ENCODE results near the gene TCF25.

Gene TCF25

DNA sequence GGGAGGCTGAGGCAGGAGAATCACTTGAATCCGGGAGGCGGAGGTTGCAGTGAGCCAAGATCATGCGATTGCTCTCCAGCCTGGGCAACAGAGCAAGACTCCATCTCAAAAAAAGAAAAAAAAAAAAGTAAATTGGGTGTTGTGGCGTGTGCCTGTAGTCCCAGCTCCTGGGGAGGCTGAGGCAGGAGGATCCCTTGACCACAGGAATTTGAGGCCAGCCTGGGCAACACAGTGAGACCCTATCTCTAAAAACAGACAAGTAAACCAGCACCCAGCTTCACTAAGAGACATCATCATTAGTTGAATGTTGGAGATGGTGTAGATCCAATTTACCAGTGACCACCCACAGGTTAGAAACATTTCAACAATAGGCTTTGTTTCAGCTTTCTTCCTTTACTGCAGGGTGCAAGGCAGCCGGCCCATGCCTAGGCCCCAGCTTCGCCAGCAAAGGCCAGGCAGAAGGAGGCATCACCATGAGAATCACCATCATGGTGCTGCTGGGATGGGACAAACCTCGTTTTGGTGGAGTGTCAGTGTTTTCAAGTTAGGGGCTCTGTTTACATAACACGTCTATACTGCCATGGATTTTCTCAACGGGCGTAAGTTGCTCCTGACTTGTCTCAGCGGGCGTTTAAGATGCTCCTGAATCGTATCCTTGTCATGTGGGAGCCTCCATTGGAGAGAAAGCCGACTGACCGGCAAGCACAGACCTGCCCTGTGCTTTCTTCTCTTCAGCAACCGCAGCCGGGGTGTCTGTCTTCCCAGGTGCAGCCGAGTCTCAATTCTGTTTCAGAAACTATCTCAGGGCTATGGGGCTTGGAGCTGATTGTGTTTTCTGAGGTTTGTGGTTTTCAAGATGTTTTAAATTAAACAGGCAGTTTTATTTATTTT lies 7.3 kb downstream of the TCF25 start:
- no peaks in the 10 kb centered on the region for H3K27me3 ChIP-seq (ENCODE audit: control insufficient read depth in 5 of 5, insufficient read depth in 4 of 5, low read length in 5 of 5)
- H3K4me1 ChIP-seq (ENCODE audit: control insufficient read depth in 5 of 5, insufficient read depth in 5 of 5, low read length in 5 of 5): peaks cover 0 to 7% (median 0%) of the 10 kb centered on the region in 5 donors
- H3K9ac ChIP-seq (ENCODE audit: low read length in 5 of 5): no peak overlapping the region
- peaks cover 0 to 68% (median 55%) of the 10 kb centered on the region in 5 donors for H3K36me3 ChIP-seq (ENCODE audit: control insufficient read depth in 5 of 5, insufficient read depth in 5 of 5, low read length in 5 of 5)
- H3K4me3 ChIP-seq (ENCODE audit: low read depth in 1 of 5, low read length in 5 of 5): no peak overlapping the region
- H3K27ac ChIP-seq (ENCODE audit: low read depth, low read length): no peak overlapping the region
- H3K9me3 ChIP-seq (ENCODE audit: control insufficient read depth in 5 of 5, low read length in 5 of 5): no peaks in the 10 kb centered on the region

GRCh38 chr16:89881368-89881730 lies 8.0 kb downstream of the TCF25 start:
- Histone ChIP-seq H3K36me3 (ENCODE audit: control insufficient read depth in 5 of 5, insufficient read depth in 5 of 5, low read length in 5 of 5) (peaks cover 0 to 73% (median 59%) of the 10 kb centered on the region in 5 donors), H3K4me1 (ENCODE audit: control insufficient read depth in 5 of 5, insufficient read depth in 5 of 5, low read length in 5 of 5) (peaks cover 0 to 7% (median 0%) of the 10 kb centered on the region in 5 donors), H3K9me3 (ENCODE audit: control insufficient read depth in 5 of 5, low read length in 5 of 5) (no peaks in the 10 kb centered on the region), H3K27ac (ENCODE audit: low read depth, low read length) (no peak overlapping the region), H3K9ac (ENCODE audit: low read length in 5 of 5) (no peak overlapping the region), H3K4me3 (ENCODE audit: low read depth in 1 of 5, low read length in 5 of 5) (no peak overlapping the region), H3K27me3 (ENCODE audit: control insufficient read depth in 5 of 5, insufficient read depth in 4 of 5, low read length in 5 of 5) (no peaks in the 10 kb centered on the region)

- Histone ChIP-seq H3K27me3 (ENCODE audit: control insufficient read depth in 5 of 5, insufficient read depth in 4 of 5, low read length in 5 of 5) (no peaks in the 10 kb centered on the region), H3K4me3 (ENCODE audit: low read depth in 1 of 5, low read length in 5 of 5) (no peak overlapping the region), H3K36me3 (ENCODE audit: control insufficient read depth in 5 of 5, insufficient read depth in 5 of 5, low read length in 5 of 5) (peaks cover 0 to 93% (median 72%) of the 10 kb centered on the region in 5 donors), H3K9me3 (ENCODE audit: control insufficient read depth in 5 of 5, low read length in 5 of 5) (no peaks in the 10 kb centered on the region), H3K9ac (ENCODE audit: low read length in 5 of 5) (no peak overlapping the region), H3K4me1 (ENCODE audit: control insufficient read depth in 5 of 5, insufficient read depth in 5 of 5, low read length in 5 of 5) (peaks cover 0 to 7% (median 0%) of the 10 kb centered on the region in 5 donors), H3K27ac (ENCODE audit: low read depth, low read length) (no peak overlapping the region)
Measured at GRCh38 chr16:89883346-89884040, 10.1 kb downstream of the TCF25 start.

DNA sequence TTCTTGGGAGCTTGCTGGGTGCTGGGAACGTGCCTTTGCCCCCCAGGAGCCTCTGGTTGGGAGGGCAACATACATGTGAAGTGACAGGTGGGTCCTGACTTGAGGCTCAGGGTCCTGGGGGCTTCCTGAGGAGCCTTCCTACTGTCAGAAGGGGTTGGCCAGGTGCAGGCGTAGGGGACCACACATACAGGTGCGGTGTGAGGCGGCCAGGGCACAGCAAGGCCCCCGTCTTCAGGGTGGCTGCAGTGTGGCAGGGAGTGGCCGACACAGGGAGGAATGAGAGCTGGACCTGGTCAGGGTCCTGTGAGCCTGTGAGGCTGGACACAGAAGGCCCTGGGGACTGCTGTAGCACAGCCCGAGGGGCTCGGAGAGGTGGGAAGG lies 10.6 kb downstream of the TCF25 start:
- Histone ChIP-seq H3K4me3 (ENCODE audit: low read depth in 1 of 5, low read length in 5 of 5) (no peak overlapping the region), H3K27ac (ENCODE audit: low read depth, low read length) (no peak overlapping the region), H3K36me3 (ENCODE audit: control insufficient read depth in 5 of 5, insufficient read depth in 5 of 5, low read length in 5 of 5) (peaks cover 0 to 91% (median 71%) of the 10 kb centered on the region in 5 donors), H3K9ac (ENCODE audit: low read length in 5 of 5) (no peak overlapping the region), H3K9me3 (ENCODE audit: control insufficient read depth in 5 of 5, low read length in 5 of 5) (no peaks in the 10 kb centered on the region), H3K4me1 (ENCODE audit: control insufficient read depth in 5 of 5, insufficient read depth in 5 of 5, low read length in 5 of 5) (peaks cover 0 to 7% (median 0%) of the 10 kb centered on the region in 5 donors), H3K27me3 (ENCODE audit: control insufficient read depth in 5 of 5, insufficient read depth in 4 of 5, low read length in 5 of 5) (no peaks in the 10 kb centered on the region)

DNA sequence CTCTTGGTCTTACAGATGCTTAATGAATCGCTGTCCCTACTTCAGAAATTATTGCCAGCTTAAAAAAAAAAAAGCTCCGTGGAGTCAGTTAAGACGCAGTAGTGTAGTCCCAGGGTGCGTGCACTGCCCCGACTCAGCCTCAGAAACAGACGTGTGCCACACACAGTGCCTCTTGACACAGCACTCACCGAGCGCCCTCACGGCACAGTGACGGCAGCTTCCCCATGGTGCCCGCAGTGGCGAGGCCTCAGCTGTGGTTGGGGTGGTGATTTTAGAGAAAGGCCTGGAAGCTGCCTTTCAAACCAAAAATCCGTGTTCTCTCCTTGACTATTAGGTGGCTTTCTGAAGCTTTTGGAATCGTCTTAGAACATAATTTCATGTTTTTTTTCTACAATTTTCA lies 13.9 kb downstream of the TCF25 start:
- Histone ChIP-seq H3K9me3 (ENCODE audit: control insufficient read depth in 5 of 5, low read length in 5 of 5) (no peaks in the 10 kb centered on the region), H3K27me3 (ENCODE audit: control insufficient read depth in 5 of 5, insufficient read depth in 4 of 5, low read length in 5 of 5) (no peaks in the 10 kb centered on the region), H3K36me3 (ENCODE audit: control insufficient read depth in 5 of 5, insufficient read depth in 5 of 5, low read length in 5 of 5) (peaks cover 0 to 93% (median 76%) of the 10 kb centered on the region in 5 donors), H3K9ac (ENCODE audit: low read length in 5 of 5) (no peak overlapping the region), H3K27ac (ENCODE audit: low read depth, low read length) (no peak overlapping the region), H3K4me3 (ENCODE audit: low read depth in 1 of 5, low read length in 5 of 5) (no peak overlapping the region), H3K4me1 (ENCODE audit: control insufficient read depth in 5 of 5, insufficient read depth in 5 of 5, low read length in 5 of 5) (peaks cover 0 to 7% (median 0%) of the 10 kb centered on the region in 5 donors)

- no peaks in the 10 kb centered on the region for H3K9me3 ChIP-seq (ENCODE audit: control insufficient read depth in 5 of 5, low read length in 5 of 5)
- H3K9ac ChIP-seq (ENCODE audit: low read length in 5 of 5): no peak overlapping the region
- peaks cover 0 to 96% (median 81%) of the 10 kb centered on the region in 5 donors for H3K36me3 ChIP-seq (ENCODE audit: control insufficient read depth in 5 of 5, insufficient read depth in 5 of 5, low read length in 5 of 5)
- no peaks in the 10 kb centered on the region for H3K27me3 ChIP-seq (ENCODE audit: control insufficient read depth in 5 of 5, insufficient read depth in 4 of 5, low read length in 5 of 5)
- H3K4me1 ChIP-seq (ENCODE audit: control insufficient read depth in 5 of 5, insufficient read depth in 5 of 5, low read length in 5 of 5): peaks cover 0 to 3% (median 0%) of the 10 kb centered on the region in 5 donors
- no peak overlapping the region for H3K27ac ChIP-seq (ENCODE audit: low read depth, low read length)
- no peak overlapping the region for H3K4me3 ChIP-seq (ENCODE audit: low read depth in 1 of 5, low read length in 5 of 5)
Measured at GRCh38 chr16:89890200-89890599, 16.8 kb downstream of the TCF25 start.

DNA sequence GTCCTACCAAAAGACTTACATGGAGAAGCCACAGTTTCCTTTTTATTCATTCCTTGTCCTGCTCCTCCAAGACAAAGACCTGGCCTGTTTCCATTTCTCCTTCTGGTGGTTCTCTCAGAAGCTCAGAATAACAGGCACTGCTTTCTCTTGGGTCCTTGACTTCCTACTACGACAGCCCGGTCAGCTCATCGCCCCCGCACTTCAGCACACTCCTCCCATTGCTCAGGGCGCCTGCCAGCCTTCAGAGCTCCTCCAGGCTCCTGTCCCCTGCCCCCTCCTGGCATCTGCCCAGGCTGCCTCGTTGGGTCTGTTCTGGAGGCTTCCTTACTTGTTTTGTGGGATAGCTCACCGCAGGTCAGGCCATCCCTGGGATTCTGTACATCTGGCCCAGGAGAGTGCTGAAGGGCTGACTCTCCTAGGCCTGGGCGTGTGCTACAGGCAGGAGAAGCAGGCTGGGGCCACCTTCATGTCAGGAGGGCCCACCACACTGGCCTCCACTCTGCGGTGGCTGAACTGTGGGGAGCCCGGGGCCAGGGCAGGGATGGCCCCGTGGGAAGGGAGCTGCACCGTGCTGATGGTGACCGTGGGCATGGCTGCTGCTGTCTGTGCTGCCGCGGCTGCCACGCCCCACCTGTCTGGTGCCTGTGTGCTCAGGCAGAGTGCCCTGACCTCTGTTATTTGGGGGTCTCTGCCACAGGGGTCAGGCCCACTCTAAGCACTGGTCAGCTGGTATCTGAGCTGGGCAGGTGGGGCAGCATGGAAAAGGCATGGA lies 17.7 kb downstream of the TCF25 start:
- H3K27me3 ChIP-seq (ENCODE audit: control insufficient read depth in 5 of 5, insufficient read depth in 4 of 5, low read length in 5 of 5): no peaks in the 10 kb centered on the region
- peaks cover 0 to 96% (median 80%) of the 10 kb centered on the region in 5 donors for H3K36me3 ChIP-seq (ENCODE audit: control insufficient read depth in 5 of 5, insufficient read depth in 5 of 5, low read length in 5 of 5)
- no peak overlapping the region for H3K9ac ChIP-seq (ENCODE audit: low read length in 5 of 5)
- H3K4me3 ChIP-seq (ENCODE audit: low read depth in 1 of 5, low read length in 5 of 5): no peak overlapping the region
- H3K27ac ChIP-seq (ENCODE audit: low read depth, low read length): no peak overlapping the region
- no peaks in the 10 kb centered on the region for H3K9me3 ChIP-seq (ENCODE audit: control insufficient read depth in 5 of 5, low read length in 5 of 5)
- H3K4me1 ChIP-seq (ENCODE audit: control insufficient read depth in 5 of 5, insufficient read depth in 5 of 5, low read length in 5 of 5): no peaks in the 10 kb centered on the region

- Histone ChIP-seq H3K27ac (ENCODE audit: low read depth, low read length) (no peak overlapping the region), H3K9me3 (ENCODE audit: control insufficient read depth in 5 of 5, low read length in 5 of 5) (no peaks in the 10 kb centered on the region), H3K9ac (ENCODE audit: low read length in 5 of 5) (no peak overlapping the region), H3K4me1 (ENCODE audit: control insufficient read depth in 5 of 5, insufficient read depth in 5 of 5, low read length in 5 of 5) (no peaks in the 10 kb centered on the region), H3K36me3 (ENCODE audit: control insufficient read depth in 5 of 5, insufficient read depth in 5 of 5, low read length in 5 of 5) (peaks cover 0 to 96% (median 84%) of the 10 kb centered on the region in 5 donors), H3K27me3 (ENCODE audit: control insufficient read depth in 5 of 5, insufficient read depth in 4 of 5, low read length in 5 of 5) (no peaks in the 10 kb centered on the region), H3K4me3 (ENCODE audit: low read depth in 1 of 5, low read length in 5 of 5) (no peak overlapping the region)
Measured at GRCh38 chr16:89892055-89892630, 18.8 kb downstream of the TCF25 start.

DNA sequence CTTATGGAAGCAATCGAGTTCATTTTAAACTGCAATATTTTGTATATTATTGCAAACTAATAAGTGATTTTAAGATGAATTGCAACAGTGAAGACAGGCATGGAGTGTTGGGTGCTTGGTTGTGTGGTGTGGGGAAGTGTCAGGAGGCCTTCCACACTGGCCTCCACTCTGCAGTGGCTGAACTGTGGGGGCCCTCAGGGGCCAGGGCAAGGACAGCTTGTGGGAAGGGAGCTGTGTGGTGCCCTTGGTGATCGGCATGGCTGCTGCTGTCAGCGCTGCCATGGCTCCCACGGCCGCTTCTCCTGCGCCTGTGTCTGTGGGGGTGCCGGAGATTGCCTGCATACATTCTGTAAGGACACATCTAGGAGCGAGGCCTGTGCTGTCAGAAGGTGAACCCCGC lies 19.2 kb downstream of the TCF25 start:
- Histone ChIP-seq H3K9ac (ENCODE audit: low read length in 5 of 5) (no peak overlapping the region), H3K4me1 (ENCODE audit: control insufficient read depth in 5 of 5, insufficient read depth in 5 of 5, low read length in 5 of 5) (no peaks in the 10 kb centered on the region), H3K27ac (ENCODE audit: low read depth, low read length) (no peak overlapping the region), H3K4me3 (ENCODE audit: low read depth in 1 of 5, low read length in 5 of 5) (no peak overlapping the region), H3K36me3 (ENCODE audit: control insufficient read depth in 5 of 5, insufficient read depth in 5 of 5, low read length in 5 of 5) (peaks cover 0 to 96% (median 83%) of the 10 kb centered on the region in 5 donors), H3K27me3 (ENCODE audit: control insufficient read depth in 5 of 5, insufficient read depth in 4 of 5, low read length in 5 of 5) (no peaks in the 10 kb centered on the region), H3K9me3 (ENCODE audit: control insufficient read depth in 5 of 5, low read length in 5 of 5) (no peaks in the 10 kb centered on the region)

Data from subcutaneous abdominal adipose tissue (tissue), 5 donors.